Esophagus muscularis mucosa (tissue), 4 donors: Measurements from ENCODE around the gene CDKL4. TPM values are rescaled to one million over a fixed set of nuclear protein-coding genes. Genes with fewer than 3 reads are reported as not detected.
"Not testable (repeated sequence)": the region's sequence is repeated elsewhere in the genome, so short reads cannot be mapped to it uniquely, and the experiment has no call there.

Experiments used
- DNase-seq: peaks from one replicate; pipeline ENCODE4 v3.0.0-alpha.2; 2017; ENCODE audit errors: extremely low spot score
- H3K27ac ChIP-seq, 4 donors: fragments of 200-600 bp; sonication (generic); replicated peaks in 1 of 4; 1 replicate in 3 of 4; 2 replicates in 1 of 4; pipeline ENCODE4 v1.5.1; 2016 to 2019; ENCODE audit warnings: mild to moderate bottlenecking in 1 of 4
- H3K27me3 ChIP-seq, 4 donors: fragments of 200-600 bp; sonication (generic); one replicate each; pipeline versions ENCODE4 v1.5.1 to v1.6.0; 2016 to 2019
- H3K36me3 ChIP-seq, 4 donors: fragments of 200-600 bp; sonication (generic); one replicate each; pipeline ENCODE4 v1.5.1; 2016 to 2019
- H3K4me1 ChIP-seq, 4 donors: fragments of 200-600 bp; sonication (generic); one replicate each; pipeline ENCODE4 v1.5.1; 2016 to 2019
- H3K4me3 ChIP-seq, 4 donors: fragments of 200-600 bp; sonication (generic); 1 replicate in 2 of 4; 2 replicates in 2 of 4; pipeline ENCODE4 v1.5.1; 2016 to 2019; ENCODE audit warnings: mild to moderate bottlenecking in 4 of 4, moderate library complexity in 1 of 4
- H3K9me3 ChIP-seq, 4 donors: fragments of 200-600 bp; sonication (generic); 1 replicate in 3 of 4; 2 replicates in 1 of 4; pipeline ENCODE4 v1.5.1; 2016 to 2019
- CTCF ChIP-seq, 3 experiments: fragments of 200-600 bp in 2 of 3; fragments of 450-650 bp in 1 of 3; sonication (generic) in 2 of 3; IDR thresholded peaks; one replicate each; pipeline ENCODE4 v1.5.1; 2017 to 2019; ENCODE audit warnings: antibody characterized with exemption in 3 of 3, mild to moderate bottlenecking in 2 of 3, moderate library complexity in 1 of 3
- EP300 ChIP-seq: sonication (generic); formaldehyde crosslinking; IDR thresholded peaks from one replicate; pipeline ENCODE4 v1.6.1; 2017; ENCODE audit warnings: antibody characterized with exemption
- POLR2A ChIP-seq: fragments of 450-650 bp; IDR thresholded peaks from one replicate; pipeline ENCODE4 v1.6.1; 2017; ENCODE audit warnings: antibody characterized with exemption, moderate library complexity, mild to moderate bottlenecking, low read depth
- POLR2AphosphoS5 ChIP-seq, 2 donors: sonication (generic); formaldehyde crosslinking; IDR thresholded peaks; one replicate each; pipeline ENCODE4 v1.6.1; 2017; ENCODE audit warnings: antibody characterized with exemption in 2 of 2
- WGBS: methylation state at CpG from one replicate; pipeline ENCODE4 v1.1.5; 2018; 5-methylcytosine and 5-hydroxymethylcytosine counted together
- intact Hi-C: fragments of 100-400 bp; cut with DNase I; formaldehyde crosslinking; loops from one replicate; pipeline ENCODE4 v1.15.1; 2023
- total RNA-seq, 4 donors: library from RNA; depleted of rRNA; stranded (reverse); fragments of >200 nt; gene quantifications; one replicate each; pipeline versions ENCODE4 v1.1.0 to v1.2.1, GENCODE V29; 2016

The CDKL4 gene
- total RNA-seq, 4 donors from 2014 or later = 0.40 to 3.7 (median 1.1) TPM

GRCh38 chr2:39139511-39140237, 104.1 kb downstream of the CDKL4 start:
- no peaks in the 10 kb centered on the region for H3K9me3 ChIP-seq
- DNase-seq = no peak
- intact Hi-C loops = no loop called here
- H3K4me3 ChIP-seq = no peak overlapping the region
- TF ChIP-seq POLR2AphosphoS5 (IDR thresholded peaks at IDR 0.05) (no peak), POLR2A (no peak), CTCF (IDR thresholded peaks at IDR 0.05) (no peak), EP300 (no peak)
- H3K4me1 ChIP-seq = peaks cover 11 to 43% (median 18%) of the 10 kb centered on the region in 4 donors
- no peaks in the 10 kb centered on the region for H3K36me3 ChIP-seq
- 58% methylated on average over 2 of the region's 2 CpGs for WGBS
- peak overlapping the region in 1 of 4 donors; percentile 20 for H3K27ac ChIP-seq
- no peaks in the 10 kb centered on the region for H3K27me3 ChIP-seq

- TF ChIP-seq POLR2AphosphoS5 (IDR thresholded peaks at IDR 0.05) (no peak), CTCF (IDR thresholded peaks at IDR 0.05) (no peak)
- H3K4me3 ChIP-seq = no peak overlapping the region
- no peaks in the 10 kb centered on the region for H3K36me3 ChIP-seq
- H3K27ac ChIP-seq = peak overlapping the region in 1 of 4 donors; percentile 20
- H3K27me3 ChIP-seq = no peaks in the 10 kb centered on the region
- no peak for DNase-seq
- peaks cover 11 to 43% (median 18%) of the 10 kb centered on the region in 4 donors for H3K4me1 ChIP-seq
- 83% methylated on average over 8 of the region's 8 CpGs for WGBS
- intact Hi-C loops = no loop called here
- no peaks in the 10 kb centered on the region for H3K9me3 ChIP-seq
Observed at GRCh38 chr2:39138837-39139211, 104.9 kb downstream of the CDKL4 start.

- H3K27ac ChIP-seq, H3K27me3 ChIP-seq, H3K36me3 ChIP-seq, H3K9me3 ChIP-seq, DNase-seq, H3K4me3 ChIP-seq, intact Hi-C loops: not testable (repeated sequence)
- peaks cover 11 to 43% (median 18%) of the 10 kb centered on the region in 4 donors for H3K4me1 ChIP-seq
- 94% methylated on average over 18 of the region's 18 CpGs for WGBS
Observed at GRCh38 chr2:39138187-39138836, 105.5 kb downstream of the CDKL4 start.

- H3K27me3 ChIP-seq = no peaks in the 10 kb centered on the region
- no peak overlapping the region for H3K4me3 ChIP-seq
- WGBS = 92% methylated on average over 5 of the region's 5 CpGs
- no peaks in the 10 kb centered on the region for H3K9me3 ChIP-seq
- H3K36me3 ChIP-seq = no peaks in the 10 kb centered on the region
- no peak for DNase-seq
- TF ChIP-seq EP300 (no peak), CTCF (IDR thresholded peaks at IDR 0.05) (no peak), POLR2A (no peak), POLR2AphosphoS5 (IDR thresholded peaks at IDR 0.05) (no peak)
- no peak overlapping the region for H3K27ac ChIP-seq
- H3K4me1 ChIP-seq = peaks cover 8 to 34% (median 12%) of the 10 kb centered on the region in 4 donors
- intact Hi-C loops = no loop called here
Observed at GRCh38 chr2:39136799-39137198, 107.0 kb downstream of the CDKL4 start.

- intact Hi-C loops = no loop called here
- 76% methylated on average over 5 of the region's 5 CpGs for WGBS
- H3K36me3 ChIP-seq = no peaks in the 10 kb centered on the region
Observed at GRCh38 chr2:39135690-39136259, 108.0 kb downstream of the CDKL4 start.

More at GRCh38 chr2:39135690-39136259, 108.0 kb downstream of the CDKL4 start:
- H3K9me3 ChIP-seq = no peaks in the 10 kb centered on the region
- no peak for TF ChIP-seq POLR2A
- no peak for TF ChIP-seq EP300
- no peak for TF ChIP-seq CTCF (IDR thresholded peaks at IDR 0.05)
- no peak for TF ChIP-seq POLR2AphosphoS5 (IDR thresholded peaks at IDR 0.05)
- H3K4me1 ChIP-seq = peaks cover 0 to 24% (median 2%) of the 10 kb centered on the region in 4 donors
- H3K4me3 ChIP-seq = no peak overlapping the region
- DNase-seq = no peak
- no peak overlapping the region for H3K27ac ChIP-seq
- H3K27me3 ChIP-seq = no peaks in the 10 kb centered on the region
